ENCODE measurements around the gene UBA3. TPM values are rescaled to one million over a fixed set of nuclear protein-coding genes. Genes with fewer than 3 reads are reported as not detected.

UBA3 gene
- total and polyA plus RNA-seq, 2 of the 13 experiments (the other 11 are each of a cell fraction or from before 2014, with no cell fraction given) = 40.7 to 49.0 TPM

GRCh38 chr3:69013253-69014021, 66.7 kb downstream of the UBA3 start, which contains the start of gene EOGT (continued):
- TF ChIP-seq ZBTB43 (CRISPR knock-in tag; conservative IDR thresholded peaks at IDR 0.05) (0 out of 2 replicates have a peak, but pooled peaks have one; percentile 63), HIC2 (CRISPR knock-in tag; IDR thresholded peaks at IDR 0.05; ENCODE audit: low read depth) (no peak; the same call in 1 of the 2 replicates), FOXK2 (IDR thresholded peaks at IDR 0.05) (no peak), KDM1A (CRISPR knock-in tag; IDR thresholded peaks at IDR 0.05) (no peak), ZNF883 (CRISPR knock-in tag; IDR thresholded peaks at IDR 0.05; ENCODE audit: not compliant biosample characterization) (peak; percentile 82), POLR2AphosphoS2 (IDR thresholded peaks at IDR 0.05; ENCODE audit: low read depth, low read length) (no peak), RBAK (CRISPR knock-in tag; IDR thresholded peaks at IDR 0.05) (no peak), TSC22D2 (CRISPR knock-in tag; IDR thresholded peaks at IDR 0.05; ENCODE audit: borderline replicate concordance) (peak; percentile 70; the same call in 1 of the 2 replicates), MBNL3 (CRISPR knock-in tag; conservative IDR thresholded peaks at IDR 0.05) (no peak), CHD2 (IDR thresholded peaks at IDR 0.05; ENCODE audit: low read depth, low read length) (peak; percentile 5; the same call in 1 of the 2 replicates), ZBTB40 (IDR thresholded peaks at IDR 0.05) (no peak), ZBTB40 (CRISPR knock-in tag; IDR thresholded peaks at IDR 0.05) (0 out of 2 replicates have a peak, but pooled peaks have one; percentile 32), ZNF121 (CRISPR knock-in tag; IDR thresholded peaks at IDR 0.05) (peak; percentile 56; the same call in 1 of the 2 replicates), ZNF562 (CRISPR knock-in tag; IDR thresholded peaks at IDR 0.05; ENCODE audit: borderline replicate concordance) (no peak), CCDC6 (CRISPR knock-in tag; IDR thresholded peaks at IDR 0.05) (no peak; the same call in 1 of the 2 replicates), ATF1 (CRISPR knock-in tag; IDR thresholded peaks at IDR 0.05) (no peak), TFAP4 (IDR thresholded peaks at IDR 0.05; ENCODE audit: borderline replicate concordance, low read depth) (peak; percentile 74; the same call in 1 of the 2 replicates)
